B cell (primary cell): ENCODE measurements around the gene LRRC66.

ENCODE experiments used
- CTCF ChIP-seq: fragments of 200-600 bp; IDR thresholded peaks from one replicate; pipeline ENCODE4 v1.8.0; 2022; ENCODE audit warnings: antibody characterized with exemption, mild to moderate bottlenecking
- EZH2 ChIP-seq: IDR thresholded peaks from 2 replicates; pipeline ENCODE4 v1.6.1; 2012; ENCODE audit warnings: borderline replicate concordance, low read depth, mild to moderate bottlenecking, moderate library complexity, low read length; ENCODE audit not compliant: insufficient read depth, poor library complexity, severe bottlenecking

GRCh38 chr4:52057196-52057595 lies 37.0 kb upstream of the LRRC66 start:
- TF ChIP-seq CTCF (no peak), EZH2 (no peak)
